GM23338 (cell line): ENCODE measurements around the gene ASB3. TPM values are rescaled to one million over a fixed set of nuclear protein-coding genes. Genes with fewer than 3 reads are reported as not detected.

Experiments
- ATAC-seq: fragments of 200-7000 bp; cut with Tn5 transposase; 3 replicates; pipeline ENCODE4 v1.9.1; 2020
- DNase-seq: peaks from one replicate; pipeline ENCODE4 v3.0.0-alpha.2; 2015; ENCODE audit warnings: low spot score
- H2AFZ ChIP-seq: fragments of 200-600 bp; sonication (generic); 2 replicates; pipeline ENCODE4 v1.8.0; 2016; ENCODE audit warnings: antibody characterized with exemption, mild to moderate bottlenecking, moderate library complexity
- H3F3A ChIP-seq: fragments of 200-600 bp; sonication (generic); replicated peaks from 2 replicates; pipeline ENCODE4 v1.8.0; 2017; ENCODE audit warnings: antibody characterized with exemption, mixed run types, low read depth
- H3K27ac ChIP-seq: fragments of 200-600 bp; sonication (generic); 2 replicates; pipeline ENCODE4 v1.6.1; 2016; ENCODE audit warnings: low read depth
- H3K27me3 ChIP-seq: fragments of 200-600 bp; sonication (generic); 2 replicates; pipeline ENCODE4 v1.8.0; 2016; ENCODE audit warnings: mild to moderate bottlenecking, mixed run types, moderate library complexity; ENCODE audit not compliant: insufficient read depth
- H3K36me3 ChIP-seq: fragments of 200-600 bp; sonication (generic); 2 replicates; pipeline ENCODE4 v1.8.0; 2016; ENCODE audit warnings: mild to moderate bottlenecking; ENCODE audit not compliant: insufficient read depth
- H3K4me1 ChIP-seq: fragments of 200-600 bp; sonication (generic); 2 replicates; pipeline ENCODE4 v1.8.0; 2016; ENCODE audit warnings: mild to moderate bottlenecking, moderate library complexity; ENCODE audit not compliant: insufficient read depth
- H3K4me2 ChIP-seq: fragments of 200-600 bp; sonication (generic); 2 replicates; pipeline ENCODE4 v1.7.1; 2017; ENCODE audit warnings: mixed run types
- H3K4me3 ChIP-seq: fragments of 200-600 bp; sonication (generic); 2 replicates; pipeline ENCODE4 v1.6.1; 2016; ENCODE audit warnings: mixed run types
- H3K79me2 ChIP-seq: fragments of 200-600 bp; sonication (generic); replicated peaks from 2 replicates; pipeline ENCODE4 v1.8.0; 2017; ENCODE audit warnings: mild to moderate bottlenecking; ENCODE audit not compliant: insufficient read depth
- H3K9me2 ChIP-seq: fragments of 200-600 bp; sonication (generic); 2 replicates; pipeline ENCODE4 v1.8.0; 2017; ENCODE audit not compliant: insufficient read depth
- H4K20me1 ChIP-seq: fragments of 200-600 bp; sonication (generic); replicated peaks from 2 replicates; pipeline ENCODE4 v1.8.0; 2017; ENCODE audit warnings: mild to moderate bottlenecking; ENCODE audit not compliant: insufficient read depth
- H3K27ac Mint-ChIP-seq: 2 replicates; pipeline ENCODE4 v1.8.0; 2020; ENCODE audit warnings: inconsistent platforms, mild to moderate bottlenecking, moderate library complexity, mixed read lengths
- H3K27me3 Mint-ChIP-seq: 3 replicates; pipeline ENCODE4 v1.8.0; 2022; ENCODE audit warnings: low read depth, mild to moderate bottlenecking, moderate library complexity, mixed read lengths, inconsistent platforms; ENCODE audit not compliant: insufficient read depth, poor library complexity
- H3K36me3 Mint-ChIP-seq: 3 replicates; pipeline ENCODE4 v1.8.0; 2021; ENCODE audit warnings: low read depth, mild to moderate bottlenecking, inconsistent platforms, moderate library complexity, mixed read lengths
- H3K4me1 Mint-ChIP-seq: 3 replicates; pipeline ENCODE4 v1.8.0; 2020; ENCODE audit warnings: mild to moderate bottlenecking, inconsistent platforms, mixed read lengths
- H3K4me3 Mint-ChIP-seq: 3 replicates; pipeline ENCODE4 v1.8.0; 2021; ENCODE audit warnings: moderate library complexity, mild to moderate bottlenecking, inconsistent platforms, mixed read lengths
- H3K9me3 Mint-ChIP-seq: 3 replicates; pipeline ENCODE4 v1.8.0; 2020; ENCODE audit warnings: moderate library complexity, mild to moderate bottlenecking, inconsistent platforms, mixed read lengths
- CREB1 ChIP-seq: fragments of 250-450 bp; sonication (Bioruptor Pico); IDR thresholded peaks from 2 replicates; pipeline ENCODE4 v1.5.0; 2020; ENCODE audit warnings: low read depth, mild to moderate bottlenecking, moderate library complexity
- EZH2 ChIP-seq: fragments of 200-600 bp; sonication (generic); IDR thresholded peaks from one replicate; pipeline ENCODE4 v1.8.0; 2017; ENCODE audit warnings: antibody characterized with exemption, mild to moderate bottlenecking, low read depth; ENCODE audit not compliant: unreplicated experiment
- EZH2phosphoT487 ChIP-seq: fragments of 200-600 bp; sonication (generic); IDR thresholded peaks from one replicate; pipeline ENCODE4 v1.8.1; 2018; ENCODE audit warnings: antibody characterized with exemption; ENCODE audit not compliant: unreplicated experiment
- JUNB ChIP-seq: IDR thresholded peaks from one replicate; pipeline ENCODE4 v1.6.1; 2016; ENCODE audit warnings: antibody characterized with exemption; ENCODE audit not compliant: unreplicated experiment
- NANOG ChIP-seq: IDR thresholded peaks from 2 replicates; pipeline ENCODE4 v1.6.1; 2016; ENCODE audit warnings: antibody characterized with exemption, borderline replicate concordance
- POLR2AphosphoS5 ChIP-seq: IDR thresholded peaks from 2 replicates; pipeline ENCODE4 v1.6.1; 2016; ENCODE audit warnings: antibody characterized with exemption, low read depth
- STAT1 ChIP-seq: IDR thresholded peaks from one replicate; pipeline ENCODE4 v1.6.1; 2016; ENCODE audit warnings: antibody characterized with exemption; ENCODE audit not compliant: unreplicated experiment
- ZNF114 ChIP-seq: fragments of 250-450 bp; sonication (Bioruptor Pico); IDR thresholded peaks from 2 replicates; pipeline ENCODE4 v1.5.0; 2020; ENCODE audit warnings: mild to moderate bottlenecking, moderate library complexity
- ZNF331 ChIP-seq: fragments of 250-450 bp; sonication (Bioruptor Pico); IDR thresholded peaks from 2 replicates; pipeline ENCODE4 v1.5.0; 2020; ENCODE audit warnings: low read depth, mild to moderate bottlenecking, moderate library complexity
- polyA plus RNA-seq: library from polyadenylated mRNA; unstranded; fragments of >200 nt; fragmentation: Nextera tagmentation; extraction: Ambion mirVana; gene quantifications from 2 replicates; pipeline ENCODE4 v1.2.1, GENCODE V29; 2016
- total RNA-seq: library from RNA; depleted of rRNA; stranded (reverse); fragments of >200 nt; shearing (Covaris generic); gene quantifications from 2 replicates; pipeline ENCODE4 v1.2.3, GENCODE V29; 2014
- TF ChIP-seq, protein P1 (sequence below): IDR thresholded peaks from 2 replicates; pipeline ENCODE4 v1.6.1; 2016; ENCODE audit warnings: antibody characterized with exemption
- TF ChIP-seq, protein P2 (sequence below): IDR thresholded peaks from one replicate; pipeline ENCODE4 v1.6.1; 2018; ENCODE audit warnings: antibody characterized with exemption; ENCODE audit not compliant: unreplicated experiment
- TF ChIP-seq, protein P3 (sequence below): fragments of 250-450 bp; sonication (Bioruptor Pico); IDR thresholded peaks from 2 replicates; pipeline ENCODE4 v1.5.0; 2020; ENCODE audit warnings: mild to moderate bottlenecking, moderate library complexity
- TF ChIP-seq, protein P4 (sequence below), 2 experiments: fragments of 200-600 bp in 1 of 2; sonication (generic) in 1 of 2; conservative IDR thresholded peaks; 2 replicates each; pipeline versions ENCODE4 v1.5.1 to v1.6.1; 2016 to 2017; ENCODE audit warnings: antibody characterized with exemption in 2 of 2, low read depth in 2 of 2, mild to moderate bottlenecking in 2 of 2, moderate library complexity in 1 of 2

Gene ASB3
- total and polyA plus RNA-seq, 2 experiments from 2014 or later: 22.4 to 30.5 TPM

DNA sequence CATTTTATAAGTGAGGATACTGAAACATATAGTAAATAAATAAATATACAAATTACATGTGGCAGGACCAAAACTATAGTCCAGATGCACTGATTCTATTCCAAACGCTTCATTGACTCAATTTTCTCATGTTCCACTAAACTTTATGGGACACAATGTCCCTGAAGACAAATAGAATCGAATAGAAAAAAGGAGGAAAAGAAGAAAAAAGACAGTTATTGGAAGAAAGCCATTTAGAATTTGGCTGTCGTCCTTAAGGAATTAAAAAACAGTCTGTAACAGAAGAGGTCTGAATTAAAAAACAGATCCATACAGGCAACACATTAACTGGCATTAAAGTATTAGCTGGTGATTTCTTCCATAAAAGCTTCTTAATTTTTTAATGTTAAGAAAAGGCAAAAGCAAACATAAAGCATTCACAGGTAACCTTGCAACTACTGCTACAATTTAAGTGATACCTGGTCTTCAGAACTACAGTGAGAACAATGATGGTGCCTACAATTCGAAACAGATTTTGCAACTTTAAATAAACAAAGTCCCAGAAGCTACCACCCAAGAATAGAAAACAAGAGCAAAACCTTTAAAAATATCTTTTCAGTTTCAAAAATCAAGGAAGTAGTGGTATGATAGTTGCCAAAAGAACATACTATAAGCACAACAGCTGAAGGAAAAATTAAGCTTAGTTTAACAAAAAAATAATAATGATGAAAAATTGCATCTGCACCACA is 36.5 kb downstream of the ASB3 start:
- Mint-ChIP-seq H3K4me3 (no peak overlapping the region), H3K27ac (no peak overlapping the region), H3K36me3 (peaks cover 15% of the 10 kb centered on the region; the same call in 2 of the 3 replicates), H3K27me3 (peaks cover 2% of the 10 kb centered on the region), H3K9me3 (no peaks in the 10 kb centered on the region), H3K4me1 (0 out of 3 replicates have a peak, but pooled peaks cover 5% of the 10 kb centered on the region)
- no peaks in the 10 kb centered on the region for H3K9me2 ChIP-seq
- TF ChIP-seq JUNB (no peak), EZH2phosphoT487 (no peak), ZNF331 (CRISPR knock-in tag) (no peak), ZNF114 (CRISPR knock-in tag) (no peak), NANOG (no peak), EZH2 (no peak), POLR2AphosphoS5 (no peak), CREB1 (CRISPR knock-in tag) (no peak), STAT1 (no peak)
- TF ChIP-seq, protein P1, sequence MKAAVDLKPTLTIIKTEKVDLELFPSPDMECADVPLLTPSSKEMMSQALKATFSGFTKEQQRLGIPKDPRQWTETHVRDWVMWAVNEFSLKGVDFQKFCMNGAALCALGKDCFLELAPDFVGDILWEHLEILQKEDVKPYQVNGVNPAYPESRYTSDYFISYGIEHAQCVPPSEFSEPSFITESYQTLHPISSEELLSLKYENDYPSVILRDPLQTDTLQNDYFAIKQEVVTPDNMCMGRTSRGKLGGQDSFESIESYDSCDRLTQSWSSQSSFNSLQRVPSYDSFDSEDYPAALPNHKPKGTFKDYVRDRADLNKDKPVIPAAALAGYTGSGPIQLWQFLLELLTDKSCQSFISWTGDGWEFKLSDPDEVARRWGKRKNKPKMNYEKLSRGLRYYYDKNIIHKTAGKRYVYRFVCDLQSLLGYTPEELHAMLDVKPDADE: no peak
- TF ChIP-seq, protein P2, sequence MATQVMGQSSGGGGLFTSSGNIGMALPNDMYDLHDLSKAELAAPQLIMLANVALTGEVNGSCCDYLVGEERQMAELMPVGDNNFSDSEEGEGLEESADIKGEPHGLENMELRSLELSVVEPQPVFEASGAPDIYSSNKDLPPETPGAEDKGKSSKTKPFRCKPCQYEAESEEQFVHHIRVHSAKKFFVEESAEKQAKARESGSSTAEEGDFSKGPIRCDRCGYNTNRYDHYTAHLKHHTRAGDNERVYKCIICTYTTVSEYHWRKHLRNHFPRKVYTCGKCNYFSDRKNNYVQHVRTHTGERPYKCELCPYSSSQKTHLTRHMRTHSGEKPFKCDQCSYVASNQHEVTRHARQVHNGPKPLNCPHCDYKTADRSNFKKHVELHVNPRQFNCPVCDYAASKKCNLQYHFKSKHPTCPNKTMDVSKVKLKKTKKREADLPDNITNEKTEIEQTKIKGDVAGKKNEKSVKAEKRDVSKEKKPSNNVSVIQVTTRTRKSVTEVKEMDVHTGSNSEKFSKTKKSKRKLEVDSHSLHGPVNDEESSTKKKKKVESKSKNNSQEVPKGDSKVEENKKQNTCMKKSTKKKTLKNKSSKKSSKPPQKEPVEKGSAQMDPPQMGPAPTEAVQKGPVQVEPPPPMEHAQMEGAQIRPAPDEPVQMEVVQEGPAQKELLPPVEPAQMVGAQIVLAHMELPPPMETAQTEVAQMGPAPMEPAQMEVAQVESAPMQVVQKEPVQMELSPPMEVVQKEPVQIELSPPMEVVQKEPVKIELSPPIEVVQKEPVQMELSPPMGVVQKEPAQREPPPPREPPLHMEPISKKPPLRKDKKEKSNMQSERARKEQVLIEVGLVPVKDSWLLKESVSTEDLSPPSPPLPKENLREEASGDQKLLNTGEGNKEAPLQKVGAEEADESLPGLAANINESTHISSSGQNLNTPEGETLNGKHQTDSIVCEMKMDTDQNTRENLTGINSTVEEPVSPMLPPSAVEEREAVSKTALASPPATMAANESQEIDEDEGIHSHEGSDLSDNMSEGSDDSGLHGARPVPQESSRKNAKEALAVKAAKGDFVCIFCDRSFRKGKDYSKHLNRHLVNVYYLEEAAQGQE: no peak
- TF ChIP-seq, protein P3, sequence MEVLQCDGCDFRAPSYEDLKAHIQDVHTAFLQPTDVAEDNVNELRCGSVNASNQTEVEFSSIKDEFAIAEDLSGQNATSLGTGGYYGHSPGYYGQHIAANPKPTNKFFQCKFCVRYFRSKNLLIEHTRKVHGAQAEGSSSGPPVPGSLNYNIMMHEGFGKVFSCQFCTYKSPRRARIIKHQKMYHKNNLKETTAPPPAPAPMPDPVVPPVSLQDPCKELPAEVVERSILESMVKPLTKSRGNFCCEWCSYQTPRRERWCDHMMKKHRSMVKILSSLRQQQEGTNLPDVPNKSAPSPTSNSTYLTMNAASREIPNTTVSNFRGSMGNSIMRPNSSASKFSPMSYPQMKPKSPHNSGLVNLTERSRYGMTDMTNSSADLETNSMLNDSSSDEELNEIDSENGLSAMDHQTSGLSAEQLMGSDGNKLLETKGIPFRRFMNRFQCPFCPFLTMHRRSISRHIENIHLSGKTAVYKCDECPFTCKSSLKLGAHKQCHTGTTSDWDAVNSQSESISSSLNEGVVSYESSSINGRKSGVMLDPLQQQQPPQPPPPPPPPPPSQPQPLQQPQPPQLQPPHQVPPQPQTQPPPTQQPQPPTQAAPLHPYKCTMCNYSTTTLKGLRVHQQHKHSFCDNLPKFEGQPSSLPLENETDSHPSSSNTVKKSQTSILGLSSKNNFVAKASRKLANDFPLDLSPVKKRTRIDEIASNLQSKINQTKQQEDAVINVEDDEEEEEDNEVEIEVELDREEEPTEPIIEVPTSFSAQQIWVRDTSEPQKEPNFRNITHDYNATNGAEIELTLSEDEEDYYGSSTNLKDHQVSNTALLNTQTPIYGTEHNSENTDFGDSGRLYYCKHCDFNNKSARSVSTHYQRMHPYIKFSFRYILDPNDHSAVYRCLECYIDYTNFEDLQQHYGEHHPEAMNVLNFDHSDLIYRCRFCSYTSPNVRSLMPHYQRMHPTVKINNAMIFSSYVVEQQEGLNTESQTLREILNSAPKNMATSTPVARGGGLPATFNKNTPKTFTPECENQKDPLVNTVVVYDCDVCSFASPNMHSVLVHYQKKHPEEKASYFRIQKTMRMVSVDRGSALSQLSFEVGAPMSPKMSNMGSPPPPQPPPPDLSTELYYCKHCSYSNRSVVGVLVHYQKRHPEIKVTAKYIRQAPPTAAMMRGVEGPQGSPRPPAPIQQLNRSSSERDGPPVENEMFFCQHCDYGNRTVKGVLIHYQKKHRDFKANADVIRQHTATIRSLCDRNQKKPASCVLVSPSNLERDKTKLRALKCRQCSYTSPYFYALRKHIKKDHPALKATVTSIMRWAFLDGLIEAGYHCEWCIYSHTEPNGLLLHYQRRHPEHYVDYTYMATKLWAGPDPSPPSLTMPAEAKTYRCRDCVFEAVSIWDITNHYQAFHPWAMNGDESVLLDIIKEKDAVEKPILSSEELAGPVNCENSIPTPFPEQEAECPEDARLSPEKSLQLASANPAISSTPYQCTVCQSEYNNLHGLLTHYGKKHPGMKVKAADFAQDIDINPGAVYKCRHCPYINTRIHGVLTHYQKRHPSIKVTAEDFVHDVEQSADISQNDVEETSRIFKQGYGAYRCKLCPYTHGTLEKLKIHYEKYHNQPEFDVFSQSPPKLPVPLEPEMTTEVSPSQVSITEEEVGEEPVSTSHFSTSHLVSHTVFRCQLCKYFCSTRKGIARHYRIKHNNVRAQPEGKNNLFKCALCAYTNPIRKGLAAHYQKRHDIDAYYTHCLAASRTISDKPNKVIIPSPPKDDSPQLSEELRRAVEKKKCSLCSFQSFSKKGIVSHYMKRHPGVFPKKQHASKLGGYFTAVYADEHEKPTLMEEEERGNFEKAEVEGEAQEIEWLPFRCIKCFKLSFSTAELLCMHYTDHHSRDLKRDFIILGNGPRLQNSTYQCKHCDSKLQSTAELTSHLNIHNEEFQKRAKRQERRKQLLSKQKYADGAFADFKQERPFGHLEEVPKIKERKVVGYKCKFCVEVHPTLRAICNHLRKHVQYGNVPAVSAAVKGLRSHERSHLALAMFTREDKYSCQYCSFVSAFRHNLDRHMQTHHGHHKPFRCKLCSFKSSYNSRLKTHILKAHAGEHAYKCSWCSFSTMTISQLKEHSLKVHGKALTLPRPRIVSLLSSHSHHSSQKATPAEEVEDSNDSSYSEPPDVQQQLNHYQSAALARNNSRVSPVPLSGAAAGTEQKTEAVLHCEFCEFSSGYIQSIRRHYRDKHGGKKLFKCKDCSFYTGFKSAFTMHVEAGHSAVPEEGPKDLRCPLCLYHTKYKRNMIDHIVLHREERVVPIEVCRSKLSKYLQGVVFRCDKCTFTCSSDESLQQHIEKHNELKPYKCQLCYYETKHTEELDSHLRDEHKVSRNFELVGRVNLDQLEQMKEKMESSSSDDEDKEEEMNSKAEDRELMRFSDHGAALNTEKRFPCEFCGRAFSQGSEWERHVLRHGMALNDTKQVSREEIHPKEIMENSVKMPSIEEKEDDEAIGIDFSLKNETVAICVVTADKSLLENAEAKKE (CRISPR knock-in tag): no peak
- TF ChIP-seq, protein P4, sequence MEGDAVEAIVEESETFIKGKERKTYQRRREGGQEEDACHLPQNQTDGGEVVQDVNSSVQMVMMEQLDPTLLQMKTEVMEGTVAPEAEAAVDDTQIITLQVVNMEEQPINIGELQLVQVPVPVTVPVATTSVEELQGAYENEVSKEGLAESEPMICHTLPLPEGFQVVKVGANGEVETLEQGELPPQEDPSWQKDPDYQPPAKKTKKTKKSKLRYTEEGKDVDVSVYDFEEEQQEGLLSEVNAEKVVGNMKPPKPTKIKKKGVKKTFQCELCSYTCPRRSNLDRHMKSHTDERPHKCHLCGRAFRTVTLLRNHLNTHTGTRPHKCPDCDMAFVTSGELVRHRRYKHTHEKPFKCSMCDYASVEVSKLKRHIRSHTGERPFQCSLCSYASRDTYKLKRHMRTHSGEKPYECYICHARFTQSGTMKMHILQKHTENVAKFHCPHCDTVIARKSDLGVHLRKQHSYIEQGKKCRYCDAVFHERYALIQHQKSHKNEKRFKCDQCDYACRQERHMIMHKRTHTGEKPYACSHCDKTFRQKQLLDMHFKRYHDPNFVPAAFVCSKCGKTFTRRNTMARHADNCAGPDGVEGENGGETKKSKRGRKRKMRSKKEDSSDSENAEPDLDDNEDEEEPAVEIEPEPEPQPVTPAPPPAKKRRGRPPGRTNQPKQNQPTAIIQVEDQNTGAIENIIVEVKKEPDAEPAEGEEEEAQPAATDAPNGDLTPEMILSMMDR (conservative IDR thresholded peaks at IDR 0.05; ENCODE audit: low read depth in 2 of 2): no peak
- no peaks in the 10 kb centered on the region for H3K27me3 ChIP-seq
- no peak for ATAC-seq
- H3K27ac ChIP-seq: no peak overlapping the region
- no peaks in the 10 kb centered on the region for H3K4me1 ChIP-seq
- no peaks in the 10 kb centered on the region for H3K36me3 ChIP-seq
- no peak overlapping the region for H3K4me2 ChIP-seq
- DNase-seq: no peak
- no peak overlapping the region for H2AFZ ChIP-seq
- H3K4me3 ChIP-seq: no peak overlapping the region
- H4K20me1 ChIP-seq: no peaks in the 10 kb centered on the region
- no peaks in the 10 kb centered on the region for H3K79me2 ChIP-seq
- no peaks in the 10 kb centered on the region for H3F3A ChIP-seq
